Activated T-helper 9 cell treated with anti-CD3 and anti-CD28 coated beads, Interleukin-2, amount 50 U/mL, for 16 hours (primary cell): ENCODE results near the gene TOLLIP.
"Not testable (repeated sequence)": the region's sequence is repeated elsewhere in the genome, so short reads cannot be mapped to it uniquely, and the experiment has no call there.

Source experiments
- DNase-seq: peaks from one replicate; pipeline ENCODE4 v3.0.0-alpha.2; 2020; ENCODE audit warnings: low read depth

TOLLIP gene

DNA sequence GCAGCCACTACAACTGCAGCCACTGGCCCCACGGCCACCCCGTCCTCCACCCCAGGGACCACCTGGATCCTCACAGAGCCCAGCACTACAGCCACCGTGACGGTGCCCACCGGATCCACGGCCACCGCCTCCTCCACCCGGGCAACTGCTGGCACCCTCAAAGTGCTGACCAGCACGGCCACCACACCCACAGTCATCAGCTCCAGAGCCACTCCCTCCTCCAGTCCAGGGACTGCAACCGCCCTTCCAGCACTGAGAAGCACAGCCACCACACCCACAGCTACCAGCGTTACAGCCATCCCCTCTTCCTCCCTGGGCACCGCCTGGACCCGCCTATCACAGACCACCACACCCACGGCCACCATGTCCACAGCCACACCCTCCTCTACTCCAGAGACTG, 63.1 kb downstream of the TOLLIP start:
- not testable (repeated sequence) for DNase-seq

DNA sequence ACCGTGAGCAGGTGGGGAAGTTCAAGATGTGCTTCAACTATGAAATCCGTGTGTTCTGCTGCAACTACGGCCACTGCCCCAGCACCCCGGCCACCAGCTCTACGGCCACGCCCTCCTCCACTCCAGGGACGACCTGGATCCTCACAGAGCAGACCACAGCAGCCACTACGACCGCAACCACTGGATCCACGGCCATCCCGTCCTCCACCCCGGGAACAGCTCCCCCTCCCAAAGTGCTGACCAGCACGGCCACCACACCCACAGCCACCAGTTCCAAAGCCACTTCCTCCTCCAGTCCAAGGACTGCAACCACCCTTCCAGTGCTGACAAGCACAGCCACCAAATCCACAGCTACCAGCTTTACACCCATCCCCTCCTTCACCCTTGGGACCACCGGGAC, 63.7 kb downstream of the TOLLIP start:
- not testable (repeated sequence) for DNase-seq

DNA sequence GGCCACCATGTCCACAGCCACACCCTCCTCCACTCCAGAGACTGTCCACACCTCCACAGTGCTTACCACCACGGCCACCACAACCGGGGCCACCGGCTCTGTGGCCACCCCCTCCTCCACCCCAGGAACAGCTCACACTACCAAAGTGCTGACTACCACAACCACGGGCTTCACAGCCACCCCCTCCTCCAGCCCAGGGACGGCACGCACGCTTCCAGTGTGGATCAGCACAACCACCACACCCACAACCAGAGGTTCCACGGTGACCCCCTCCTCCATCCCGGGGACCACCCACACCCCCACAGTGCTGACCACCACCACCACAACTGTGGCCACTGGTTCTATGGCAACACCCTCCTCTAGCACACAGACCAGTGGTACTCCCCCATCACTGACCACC, 64.9 kb downstream of the TOLLIP start:
- DNase-seq = not testable (repeated sequence)

DNA sequence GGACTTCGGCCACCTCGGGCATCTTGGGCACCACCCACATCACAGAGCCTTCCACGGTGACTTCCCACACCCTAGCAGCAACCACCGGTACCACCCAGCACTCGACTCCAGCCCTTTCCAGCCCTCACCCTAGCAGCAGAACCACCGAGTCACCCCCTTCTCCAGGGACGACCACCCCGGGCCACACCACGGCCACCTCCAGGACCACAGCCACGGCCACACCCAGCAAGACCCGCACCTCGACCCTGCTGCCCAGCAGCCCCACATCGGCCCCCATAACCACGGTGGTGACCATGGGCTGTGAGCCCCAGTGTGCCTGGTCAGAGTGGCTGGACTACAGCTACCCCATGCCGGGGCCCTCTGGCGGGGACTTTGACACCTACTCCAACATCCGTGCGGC, 65.9 kb downstream of the TOLLIP start:
- not testable (repeated sequence) for DNase-seq

GRCh38 chr11:1242751-1243150, 66.7 kb downstream of the TOLLIP start:
- DNase-seq = not testable (repeated sequence)

DNA sequence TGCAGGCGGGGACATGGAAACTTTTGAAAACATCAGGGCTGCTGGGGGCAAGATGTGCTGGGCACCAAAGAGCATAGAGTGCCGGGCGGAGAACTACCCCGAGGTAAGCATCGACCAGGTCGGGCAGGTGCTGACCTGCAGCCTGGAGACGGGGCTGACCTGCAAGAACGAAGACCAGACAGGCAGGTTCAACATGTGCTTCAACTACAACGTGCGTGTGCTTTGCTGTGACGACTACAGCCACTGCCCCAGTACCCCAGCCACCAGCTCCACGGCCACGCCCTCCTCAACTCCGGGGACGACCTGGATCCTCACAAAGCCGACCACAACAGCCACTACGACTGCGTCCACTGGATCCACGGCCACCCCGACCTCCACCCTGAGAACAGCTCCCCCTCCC, 67.1 kb downstream of the TOLLIP start:
- DNase-seq = no peak

DNA sequence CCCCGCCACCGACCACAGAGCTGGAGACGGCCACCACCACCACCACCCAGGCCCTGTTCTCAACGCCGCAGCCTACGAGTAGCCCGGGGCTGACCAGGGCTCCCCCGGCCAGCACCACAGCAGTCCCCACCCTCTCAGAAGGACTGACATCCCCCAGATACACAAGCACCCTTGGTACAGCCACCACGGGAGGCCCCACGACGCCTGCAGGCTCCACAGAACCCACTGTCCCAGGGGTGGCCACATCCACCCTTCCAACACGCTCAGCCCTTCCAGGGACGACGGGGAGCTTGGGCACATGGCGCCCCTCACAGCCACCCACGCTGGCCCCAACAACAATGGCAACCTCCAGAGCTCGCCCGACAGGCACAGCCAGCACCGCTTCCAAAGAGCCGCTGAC, 67.7 kb downstream of the TOLLIP start:
- DNase-seq = no peak

GRCh38 chr11:1240771-1241170, 68.7 kb downstream of the TOLLIP start:
- no peak for DNase-seq

GRCh38 chr11:1239596-1240205, 69.7 kb downstream of the TOLLIP start:
- no peak for DNase-seq

GRCh38 chr11:1238767-1239595, 70.5 kb downstream of the TOLLIP start:
- no peak for DNase-seq

- DNase-seq = no peak
Observed at GRCh38 chr11:1237851-1238250, 71.6 kb downstream of the TOLLIP start.

DNA sequence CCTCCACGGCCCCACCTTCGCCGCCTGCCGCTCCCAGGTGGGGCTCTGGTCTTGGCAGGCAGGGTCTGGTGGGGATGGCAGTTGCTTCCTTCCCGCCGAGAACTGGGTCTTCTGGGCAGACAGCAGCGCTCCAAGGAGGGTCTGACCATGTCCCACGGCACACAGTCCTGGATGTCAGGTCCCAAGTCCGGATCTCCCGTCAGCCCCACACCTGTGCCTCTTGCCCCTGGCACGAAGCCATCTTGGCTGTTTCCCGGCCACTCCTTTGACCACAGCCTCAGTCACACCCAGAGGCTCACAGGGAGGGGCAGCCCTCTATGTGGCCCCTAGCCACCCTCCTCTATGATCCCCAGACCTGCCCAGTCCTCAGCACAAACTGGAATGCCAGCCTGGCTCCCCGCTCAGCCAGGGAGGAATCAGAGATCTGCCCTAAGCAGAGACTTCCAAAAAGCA, 72.3 kb downstream of the TOLLIP start:
- no peak for DNase-seq

DNA sequence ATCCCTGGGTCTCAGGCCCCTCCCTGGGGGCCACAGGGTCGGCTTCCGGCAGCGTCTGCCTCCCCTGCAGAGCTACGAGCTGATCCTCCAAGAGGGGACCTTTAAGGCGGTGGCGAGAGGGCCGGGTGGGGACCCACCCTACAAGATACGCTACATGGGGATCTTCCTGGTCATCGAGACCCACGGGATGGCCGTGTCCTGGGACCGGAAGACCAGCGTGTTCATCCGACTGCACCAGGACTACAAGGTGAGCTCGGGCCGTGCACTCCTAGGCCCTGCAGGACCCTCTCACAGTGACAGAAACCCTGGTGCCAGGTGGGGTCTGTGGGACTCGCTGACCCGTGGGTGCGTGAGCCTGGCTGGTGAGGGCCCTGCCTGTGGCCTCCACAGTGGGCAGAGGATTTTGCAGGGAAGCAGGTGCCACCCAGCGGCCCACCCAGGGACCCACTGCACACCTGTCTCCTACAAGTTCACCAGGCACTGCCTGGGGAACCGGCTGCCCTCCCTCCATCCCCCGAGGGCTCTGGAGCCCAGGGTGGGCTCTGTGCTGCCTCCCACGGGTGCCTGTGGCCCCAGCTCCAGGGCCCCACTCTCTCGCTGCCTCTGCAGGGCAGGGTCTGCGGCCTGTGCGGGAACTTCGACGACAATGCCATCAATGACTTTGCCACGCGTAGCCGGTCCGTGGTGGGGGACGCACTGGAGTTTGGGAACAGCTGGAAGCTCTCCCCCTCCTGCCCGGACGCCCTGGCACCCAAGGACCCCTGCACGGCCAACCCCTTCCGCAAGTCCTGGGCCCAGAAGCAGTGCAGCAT, 72.9 kb downstream of the TOLLIP start:
- DNase-seq = no peak

- DNase-seq = no peak
Observed at GRCh38 chr11:1235901-1236315, 73.5 kb downstream of the TOLLIP start.

GRCh38 chr11:1235306-1235900, 74.0 kb downstream of the TOLLIP start:
- no peak for DNase-seq

GRCh38 chr11:1234771-1235305, 74.6 kb downstream of the TOLLIP start:
- DNase-seq = no peak

- no peak for DNase-seq
Observed at GRCh38 chr11:1234054-1234720, 75.2 kb downstream of the TOLLIP start.

DNA sequence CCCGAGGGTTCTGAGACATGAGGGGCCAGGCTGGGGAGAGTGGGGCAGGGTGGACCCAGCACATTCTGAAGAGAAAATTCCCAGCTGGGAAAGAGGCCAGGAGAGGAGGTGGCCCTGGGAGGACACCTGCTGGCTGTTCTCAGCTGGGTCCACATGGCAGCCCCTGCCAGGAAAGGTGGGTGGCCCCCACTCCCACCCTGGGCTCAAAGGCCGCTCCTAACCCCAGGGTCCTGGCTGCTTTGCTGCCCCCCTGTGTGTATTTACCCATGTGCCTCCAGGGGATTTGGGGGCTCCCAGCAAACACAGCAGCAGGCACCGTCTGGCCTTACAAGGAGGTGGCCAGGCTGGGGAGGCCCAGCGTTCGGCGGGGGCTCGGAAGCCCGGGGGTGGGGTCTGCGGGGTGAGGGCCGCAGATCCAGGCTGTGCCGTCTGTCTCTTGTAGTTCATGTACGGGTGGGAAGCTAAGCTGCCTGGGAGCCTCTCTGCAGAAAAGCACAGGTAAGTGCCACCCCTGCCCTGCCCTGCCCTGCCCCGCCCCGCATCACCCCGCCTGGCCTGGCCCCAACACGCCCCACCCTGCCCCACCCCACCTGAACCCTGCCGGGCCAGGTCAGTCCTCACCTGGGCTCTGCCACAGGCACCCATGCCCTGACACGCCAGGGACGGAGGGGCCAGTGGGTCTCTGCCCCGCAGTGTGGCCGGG, 75.9 kb downstream of the TOLLIP start:
- no peak for DNase-seq

GRCh38 chr11:1232883-1233321, 76.5 kb downstream of the TOLLIP start:
- DNase-seq = no peak

DNA sequence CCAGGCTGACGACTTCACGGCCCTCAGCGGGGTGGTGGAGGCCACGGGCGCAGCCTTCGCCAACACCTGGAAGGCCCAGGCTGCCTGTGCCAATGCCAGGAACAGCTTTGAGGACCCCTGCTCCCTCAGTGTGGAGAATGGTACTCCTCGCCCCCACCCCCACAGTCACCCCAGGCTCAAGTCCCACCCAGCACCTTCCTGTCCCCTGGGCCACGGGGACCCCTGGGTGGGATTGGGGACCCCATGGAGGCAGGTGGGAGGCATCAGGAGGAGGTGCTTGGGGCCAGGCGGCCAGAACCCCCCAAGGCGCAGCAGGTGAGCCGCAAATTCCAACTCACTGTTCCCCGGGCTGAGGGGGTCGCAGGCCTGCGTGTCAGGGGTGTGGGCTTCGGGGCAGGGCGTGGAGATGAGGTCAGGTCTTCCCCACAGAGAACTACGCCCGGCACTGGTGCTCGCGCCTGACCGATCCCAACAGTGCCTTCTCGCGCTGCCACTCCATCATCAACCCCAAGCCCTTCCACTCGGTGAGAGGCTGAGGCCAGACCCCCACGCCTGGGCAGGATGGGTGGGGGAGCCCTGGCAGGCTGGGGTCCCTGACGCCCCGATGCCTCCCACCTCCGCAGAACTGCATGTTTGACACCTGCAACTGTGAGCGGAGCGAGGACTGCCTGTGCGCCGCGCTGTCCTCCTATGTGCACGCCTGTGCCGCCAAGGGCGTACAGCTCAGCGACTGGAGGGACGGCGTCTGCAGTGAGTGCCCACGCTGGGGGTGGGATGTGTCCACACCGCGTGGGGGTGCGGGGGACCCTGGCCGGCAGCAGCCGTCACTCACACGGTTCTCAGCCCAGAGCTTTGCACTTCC, 77.2 kb downstream of the TOLLIP start:
- no peak for DNase-seq
